Forelimb muscle (tissue), 1 donor: Measurements from ENCODE around the gene AQP9. TPM values are rescaled to one million over a fixed set of nuclear protein-coding genes. Genes with fewer than 3 reads are reported as not detected.

Experiments used
- DNase-seq: peaks from one replicate; pipeline ENCODE4 v3.0.0-alpha.2; 2013; ENCODE audit warnings: low read depth
- polyA plus RNA-seq: library from polyadenylated mRNA; unstranded; fragments of 120-200 nt; gene quantifications from one replicate; pipeline ENCODE4 v1.2.1, GENCODE V29; 2013; ENCODE audit not compliant: insufficient read length

Gene AQP9
- polyA plus RNA-seq, 1 donor = not detected

DNA sequence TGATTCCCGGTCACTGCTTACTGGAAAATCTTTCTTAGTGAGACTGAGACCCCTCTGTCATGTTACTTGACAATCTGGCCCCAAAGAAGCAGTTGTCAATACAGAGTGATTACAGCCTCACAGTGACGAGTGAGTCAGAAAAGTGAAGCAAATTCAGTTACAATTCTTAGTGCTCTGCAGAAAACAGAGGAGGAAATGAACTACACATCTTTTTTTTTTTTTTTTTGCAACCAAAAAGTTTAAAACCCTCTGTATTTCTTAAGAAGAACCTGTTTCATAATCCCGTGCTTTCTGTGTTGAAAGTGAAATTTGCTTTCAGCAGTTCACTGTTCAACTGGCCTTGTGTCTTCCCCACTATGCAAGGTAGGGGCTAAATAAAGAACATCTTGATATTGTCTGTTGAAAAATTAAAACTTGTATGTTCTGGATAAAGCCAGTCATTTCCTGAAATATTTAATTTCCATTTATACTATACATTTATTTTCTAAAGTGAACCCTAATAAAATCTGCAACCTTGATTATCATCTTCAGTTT lies 1.9 kb downstream of the AQP9 start:
- DNase-seq = no peak

DNA sequence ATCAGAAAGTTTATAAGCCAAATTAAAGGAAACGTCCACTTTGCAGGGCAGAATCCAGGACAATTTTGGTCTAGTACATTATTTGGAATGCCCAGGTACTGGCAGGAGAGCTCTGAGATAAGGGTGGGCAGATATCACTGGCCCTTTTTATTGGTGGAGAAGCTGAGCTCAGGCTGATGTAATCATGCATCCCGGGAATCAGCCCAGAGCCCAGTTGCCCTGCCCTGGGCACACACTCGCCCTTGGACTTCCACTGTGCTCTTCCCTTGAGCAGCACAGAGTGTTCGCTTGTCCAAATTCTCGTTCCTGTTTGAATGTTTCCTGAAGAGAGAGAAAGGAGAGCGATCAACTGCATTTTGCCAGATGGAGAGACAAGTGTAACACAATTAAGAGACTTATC lies 3.7 kb downstream of the AQP9 start:
- DNase-seq = no peak

DNA sequence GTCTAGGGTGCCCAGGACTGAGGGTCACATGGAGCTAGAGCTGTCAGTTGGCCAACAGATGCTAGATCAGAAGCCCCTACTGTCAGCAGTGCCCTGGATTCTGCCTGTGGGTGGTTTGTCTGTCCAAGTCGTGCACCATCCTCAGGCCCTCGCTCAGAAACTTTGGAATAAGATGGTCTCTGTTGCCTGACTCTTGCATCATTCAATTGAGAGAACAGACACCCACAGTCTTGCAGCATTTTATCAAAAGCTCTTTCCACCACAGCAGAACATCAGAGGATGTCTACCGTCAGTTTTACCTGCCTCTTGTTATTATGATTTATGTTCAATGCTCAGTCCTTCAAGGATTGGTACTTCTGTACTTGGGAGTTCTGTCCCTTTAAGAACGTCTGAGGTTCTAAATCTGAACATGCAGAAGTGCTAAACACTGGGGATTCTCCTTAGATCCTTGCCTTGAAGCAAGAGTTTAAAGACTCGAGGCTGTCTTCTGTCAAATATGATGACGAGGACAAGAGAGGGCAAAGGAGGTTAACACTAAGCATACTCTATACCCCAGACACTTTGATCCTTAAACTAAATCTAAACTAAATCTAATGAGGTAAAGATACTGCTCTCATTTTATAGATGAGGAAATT lies 4.8 kb downstream of the AQP9 start:
- DNase-seq = no peak

GRCh38 chr15:58145606-58146005 lies 7.4 kb downstream of the AQP9 start:
- DNase-seq = no peak

DNA sequence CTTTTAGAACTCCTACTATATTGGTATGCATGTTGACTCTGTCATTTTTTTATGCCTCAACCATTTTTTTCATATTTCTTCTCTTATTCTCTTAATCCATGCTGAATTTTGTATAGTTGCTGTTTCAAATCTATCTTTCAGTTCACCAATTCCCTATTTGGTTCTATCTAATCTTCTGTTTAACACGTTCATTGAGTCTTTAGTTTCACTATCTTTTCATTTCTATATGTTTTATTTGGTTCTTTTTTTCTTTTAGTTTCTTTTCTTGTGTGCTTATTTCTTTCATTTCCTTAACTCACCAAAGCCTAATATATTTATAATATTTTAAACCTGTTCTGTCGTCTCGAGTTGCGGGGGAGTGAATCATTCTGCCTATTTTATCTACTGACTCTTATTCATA lies 8.0 kb downstream of the AQP9 start:
- no peak for DNase-seq

GRCh38 chr15:58146749-58147148 lies 8.6 kb downstream of the AQP9 start:
- DNase-seq = no peak

DNA sequence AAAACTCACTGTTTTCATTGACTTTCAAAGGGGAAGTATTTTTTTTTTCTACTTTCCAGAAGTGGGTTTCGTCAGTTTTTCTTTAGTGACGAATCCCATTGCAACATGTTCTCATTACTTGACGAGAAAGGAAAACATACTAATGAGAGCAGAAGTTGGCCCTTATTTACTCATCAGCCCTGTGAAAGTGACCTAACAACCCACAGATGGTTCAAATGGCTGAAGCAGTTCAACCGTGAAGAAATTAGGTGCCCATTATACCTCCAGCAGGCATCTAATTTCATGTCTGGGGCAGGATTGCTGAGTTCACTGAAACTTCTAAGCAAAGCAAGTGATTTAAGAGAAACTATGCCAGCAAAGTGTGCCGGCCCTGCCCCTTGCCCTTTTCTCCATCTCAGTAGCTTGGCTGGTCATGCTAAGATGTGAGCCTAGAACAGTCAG lies 9.0 kb downstream of the AQP9 start:
- no peak for DNase-seq

DNA sequence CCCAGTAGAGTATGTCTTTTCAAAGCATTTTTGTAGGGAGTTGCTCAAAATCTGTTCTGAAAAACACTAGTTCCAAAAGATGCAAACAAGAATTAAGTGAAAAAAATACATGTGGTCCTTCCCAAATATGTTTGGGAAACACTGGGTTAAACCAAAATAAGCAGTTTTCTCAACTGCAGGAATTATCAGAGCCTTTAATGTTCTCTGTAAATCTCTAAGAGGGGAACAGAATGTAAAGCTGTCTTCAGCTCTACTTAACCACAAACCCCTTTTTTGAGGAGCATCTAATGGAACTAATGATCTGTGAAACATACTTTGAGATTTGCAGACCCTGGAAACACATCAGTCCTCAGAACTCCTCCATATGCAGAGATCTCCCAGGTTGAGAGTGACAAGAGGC lies 9.9 kb downstream of the AQP9 start:
- DNase-seq = no peak

DNA sequence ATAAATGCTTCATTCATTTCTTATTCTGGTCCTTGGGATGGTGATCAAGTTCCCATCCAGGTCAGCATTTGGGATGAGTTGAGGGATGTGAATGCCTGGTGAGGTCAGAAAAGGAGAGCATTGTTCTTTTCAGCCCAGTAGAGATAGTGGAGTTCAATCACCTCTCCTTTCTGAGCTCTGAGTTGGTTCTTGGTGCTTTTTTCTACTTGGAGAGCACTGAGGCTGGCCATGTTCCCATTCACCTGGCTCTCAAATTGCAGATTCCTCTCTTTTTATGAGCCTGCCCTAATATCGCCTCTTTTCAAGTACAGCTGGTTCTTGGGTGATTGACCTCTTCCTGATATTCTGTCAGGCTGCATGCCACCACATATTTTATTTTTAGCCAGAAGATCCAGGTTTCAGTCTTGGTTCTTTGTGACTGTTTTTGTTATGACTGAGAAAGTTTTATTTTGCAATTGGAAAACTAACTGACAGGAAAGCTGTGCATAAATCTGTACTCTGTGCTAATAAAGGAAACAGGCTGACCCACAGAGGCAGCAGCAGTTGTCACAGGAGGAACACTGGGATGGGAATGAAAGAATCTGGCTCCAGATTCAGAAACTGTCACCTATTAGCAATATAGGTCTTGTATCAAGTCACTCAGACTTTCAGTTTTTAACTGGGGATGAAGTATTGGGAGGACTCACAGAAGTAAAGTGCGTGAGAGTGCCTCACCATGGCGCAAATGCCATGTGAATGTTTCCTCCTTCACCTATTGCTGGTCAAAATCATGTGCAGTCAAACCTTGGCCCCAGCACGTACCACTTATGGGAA lies 10.7 kb downstream of the AQP9 start:
- no peak for DNase-seq

DNA sequence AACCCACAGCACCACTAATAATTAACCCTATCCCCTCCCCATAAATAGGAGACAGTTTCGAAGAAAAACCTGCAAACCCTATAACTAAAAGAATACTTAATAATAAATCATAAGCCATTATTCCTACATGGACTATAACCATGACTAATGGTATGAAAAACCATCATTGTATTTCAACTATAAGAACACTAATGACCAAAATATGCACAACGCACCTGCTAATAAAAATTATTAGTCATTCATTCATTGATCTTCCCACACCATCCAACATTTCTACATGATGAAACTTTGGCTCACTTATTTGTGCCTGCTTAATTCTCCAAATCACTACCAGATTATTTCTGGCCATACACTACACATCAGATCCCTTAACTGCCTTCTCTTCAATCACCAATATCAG lies 16.6 kb downstream of the AQP9 start:
- DNase-seq = no peak

GRCh38 chr15:58159827-58160386 lies 21.7 kb downstream of the AQP9 start:
- DNase-seq = no peak

DNA sequence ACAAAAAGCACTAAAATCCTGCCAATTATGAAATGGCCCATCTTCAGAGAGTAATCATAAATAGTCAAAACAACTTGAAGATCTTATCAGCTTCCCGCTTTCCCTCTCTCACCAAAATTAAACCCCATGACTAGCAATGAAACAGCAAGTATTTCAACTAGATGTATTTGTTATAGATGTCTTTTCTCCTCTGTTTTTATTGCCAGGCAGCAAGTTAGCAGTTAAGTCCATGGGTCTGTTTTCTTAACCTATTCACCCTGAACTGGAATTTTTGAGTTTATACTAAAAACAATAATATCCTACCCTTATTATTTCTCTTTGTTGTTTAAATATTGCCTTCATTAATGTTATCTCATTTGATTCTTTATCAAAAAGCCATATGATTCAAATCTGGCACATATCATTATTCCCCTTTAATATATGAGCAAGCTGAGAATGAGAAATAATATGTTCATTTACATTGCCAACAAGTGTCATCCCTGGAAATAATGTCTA lies 23.3 kb downstream of the AQP9 start:
- DNase-seq = no peak

- no peak for DNase-seq
These were observed 25.8 kb downstream of the AQP9 start for GRCh38 chr15:58163985-58164384.

- DNase-seq = no peak
These were observed 26.7 kb downstream of the AQP9 start for GRCh38 chr15:58164926-58165325.

DNA sequence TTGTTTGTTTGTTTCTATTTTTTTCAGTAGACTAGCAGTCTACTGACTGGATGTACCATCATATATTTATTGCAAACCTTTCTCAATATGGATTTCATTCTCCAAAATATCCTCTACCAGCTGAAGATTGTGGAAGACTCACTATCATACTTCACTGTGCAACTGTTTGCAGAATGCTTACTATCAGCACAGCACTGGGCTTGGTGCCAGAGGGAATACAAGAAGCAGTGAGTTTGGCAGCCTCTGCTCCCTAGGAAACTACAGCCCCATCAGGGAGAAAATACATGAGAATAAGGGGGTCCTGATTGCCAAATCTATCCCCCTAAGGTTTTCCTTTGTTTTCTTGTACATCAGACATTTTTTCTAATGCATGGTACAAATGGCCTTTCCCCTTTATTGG lies 27.5 kb downstream of the AQP9 start:
- peak; percentile 32 for DNase-seq

GRCh38 chr15:58167095-58167691 lies 29.0 kb downstream of the AQP9 start:
- DNase-seq = no peak

GRCh38 chr15:58169934-58170333 lies 31.8 kb downstream of the AQP9 start:
- no peak for DNase-seq

- DNase-seq = no peak
These were observed 33.4 kb downstream of the AQP9 start for GRCh38 chr15:58171476-58172061.

DNA sequence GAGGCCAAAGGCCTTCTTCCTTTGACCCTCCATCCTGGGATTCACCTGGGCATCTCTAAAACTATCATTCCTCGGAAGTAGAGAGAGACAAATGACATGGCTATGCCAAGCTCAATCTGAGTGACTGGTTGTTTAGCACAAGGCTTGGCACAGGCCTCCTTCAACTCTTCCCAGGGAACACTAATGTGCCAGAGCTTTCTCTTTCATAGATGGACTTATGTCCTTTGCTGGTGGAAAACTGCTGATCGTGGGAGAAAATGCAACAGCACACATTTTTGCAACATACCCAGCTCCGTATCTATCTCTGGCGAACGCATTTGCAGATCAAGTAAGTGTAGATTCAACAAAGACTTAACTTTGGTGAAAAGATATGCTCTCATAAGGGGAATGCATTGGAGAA lies 36.5 kb downstream of the AQP9 start:
- no peak for DNase-seq

DNA sequence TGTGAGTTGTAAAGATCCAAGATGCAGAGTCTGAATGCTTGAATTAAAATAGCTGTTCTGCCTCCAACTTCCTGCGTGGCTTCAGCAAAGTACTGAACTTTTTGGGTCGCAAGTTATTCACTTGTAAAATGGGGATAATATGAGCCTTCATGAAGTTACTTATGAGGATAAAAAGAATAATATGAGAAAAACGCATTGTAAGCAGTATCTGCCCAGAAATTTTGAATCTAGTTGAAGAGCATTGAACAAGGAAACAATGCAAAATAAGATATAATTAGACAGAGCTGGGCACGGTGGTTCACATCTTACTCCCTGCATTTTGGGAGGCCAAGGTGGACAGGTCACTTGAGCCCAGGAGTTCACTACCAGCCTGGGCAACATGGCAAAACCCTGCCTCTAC lies 37.8 kb downstream of the AQP9 start:
- DNase-seq = no peak

DNA sequence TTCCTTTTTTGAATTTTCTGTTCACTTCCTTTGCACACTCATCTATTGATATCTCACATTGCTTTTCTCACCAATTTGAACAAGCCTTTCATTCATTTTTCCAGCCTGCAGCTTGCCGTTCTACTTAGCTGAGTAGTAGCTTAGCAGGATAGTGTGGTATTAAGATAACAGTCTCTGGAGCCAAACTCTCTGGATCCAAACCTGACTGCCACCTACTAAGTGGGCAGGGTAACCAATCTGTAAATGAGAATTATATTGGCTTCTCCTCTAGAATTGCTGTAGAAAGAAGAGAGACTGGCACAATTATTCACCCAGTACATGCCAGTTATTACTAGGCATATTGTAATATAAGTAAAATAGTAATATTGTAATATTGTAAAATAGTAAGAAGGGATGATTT lies 40.5 kb downstream of the AQP9 start:
- DNase-seq = no peak

- DNase-seq = no peak
These were observed 41.0 kb downstream of the AQP9 start for GRCh38 chr15:58179206-58179605.
